GM19467 (cell line): ENCODE measurements around the gene ZNF695.
A peak's percentile ranks its signal among the peaks of the same experiment; 100 is the strongest.
"Not testable (repeated sequence)": the region's sequence is repeated elsewhere in the genome, so short reads cannot be mapped to it uniquely, and the experiment has no call there.

Experiments
- ATAC-seq: cut with Tn5 transposase; IDR thresholded peaks from one replicate; pipeline ENCODE4 v1.9.1; 2021; ENCODE audit warnings: mild to moderate bottlenecking, moderate library complexity; ENCODE audit not compliant: unreplicated experiment

The ZNF695 gene

DNA sequence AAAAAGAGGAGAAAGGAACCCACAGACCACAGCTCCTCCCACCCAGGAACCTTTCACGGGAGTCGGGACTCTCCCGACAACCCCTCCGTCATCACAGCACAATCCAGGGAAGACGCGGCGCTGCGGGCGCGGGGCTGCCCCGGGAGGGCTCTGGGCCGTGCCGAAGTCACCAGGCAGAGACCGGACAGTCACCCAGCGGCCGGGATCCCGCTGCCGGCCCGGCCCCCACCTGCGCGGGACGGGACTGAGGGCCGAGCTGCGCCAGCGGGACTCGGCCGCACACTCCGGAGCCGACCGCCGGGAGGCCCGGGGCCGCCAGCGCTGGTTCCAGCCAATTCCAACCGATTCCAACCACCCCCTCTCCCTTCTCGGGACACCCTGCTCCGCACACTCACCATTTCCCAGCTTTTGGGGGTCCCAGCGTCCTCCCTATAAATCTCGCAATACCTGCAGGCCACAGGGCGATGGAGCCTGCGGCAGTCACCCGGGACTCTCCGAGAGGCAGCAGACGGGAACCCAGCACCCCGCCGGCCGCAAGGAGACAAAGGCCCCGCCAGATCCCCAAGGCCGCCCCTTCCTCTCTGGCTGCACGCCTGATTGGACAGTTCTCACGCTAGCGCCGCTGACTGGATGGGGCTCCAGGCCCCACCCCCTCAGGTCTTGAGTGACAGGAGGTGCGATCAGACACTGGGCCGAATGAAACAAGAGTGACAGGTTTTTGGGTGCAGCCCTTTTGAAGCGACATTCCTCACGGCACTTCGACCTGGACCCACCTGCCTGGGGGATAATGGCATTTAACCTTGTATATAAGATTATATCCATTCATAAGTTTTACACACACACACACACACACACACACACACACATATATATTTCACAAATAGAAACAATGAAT, at the start of gene ZNF695:
ZNF695 (minus strand) TSS at position 547 of the 895 bp plus-strand sequence; CDS start at position 398, 149 bp downstream.
- ATAC-seq, result peak; percentile 99

DNA sequence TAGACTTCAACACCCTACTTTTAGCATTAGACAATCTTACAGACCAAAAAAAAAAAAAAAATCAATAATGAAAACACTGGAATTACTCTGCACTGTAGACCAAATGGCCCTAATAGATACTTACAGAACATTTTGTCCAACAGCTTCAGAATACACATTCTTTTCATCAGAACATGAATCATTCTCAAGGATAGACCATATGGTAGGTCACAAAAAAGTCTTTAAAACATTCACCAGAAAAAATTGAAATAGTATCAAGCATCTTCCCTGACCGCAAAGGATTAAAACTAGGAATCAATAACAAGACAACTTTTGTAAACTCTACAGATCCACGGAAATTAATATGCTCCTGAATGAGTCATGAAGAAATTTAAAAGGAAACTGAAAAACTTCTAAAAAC, 48.2 kb upstream of the ZNF695 start:
- ATAC-seq, result no peak

GRCh38 chr1:247054992-247055415, 47.1 kb upstream of the ZNF695 start:
- no peak for ATAC-seq

DNA sequence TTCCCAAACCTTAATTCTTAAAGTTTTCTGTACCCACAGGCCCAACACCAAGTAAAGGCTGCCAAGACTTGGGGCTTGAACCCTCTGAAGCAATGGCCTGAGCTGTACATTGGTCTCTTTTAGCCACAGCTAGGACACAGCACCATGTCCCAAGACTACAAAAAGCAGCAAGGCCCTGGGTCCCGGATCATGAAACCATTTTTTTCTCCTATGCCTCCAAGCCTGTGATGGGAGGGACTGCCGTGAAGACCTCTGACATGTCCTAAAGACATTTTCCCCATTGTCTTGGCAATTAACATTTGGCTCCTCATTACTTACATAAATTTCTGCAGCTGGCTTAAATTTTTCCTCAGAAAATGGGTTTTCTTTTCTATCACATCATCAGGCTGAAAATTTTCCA, 39.8 kb upstream of the ZNF695 start:
- no peak for ATAC-seq

- ATAC-seq, result no peak
These were observed 39.4 kb upstream of the ZNF695 start for GRCh38 chr1:247047260-247047659.

GRCh38 chr1:247043406-247043805, 35.5 kb upstream of the ZNF695 start:
- no peak for ATAC-seq

GRCh38 chr1:247037511-247038320, 29.9 kb upstream of the ZNF695 start:
- ATAC-seq, result no peak

DNA sequence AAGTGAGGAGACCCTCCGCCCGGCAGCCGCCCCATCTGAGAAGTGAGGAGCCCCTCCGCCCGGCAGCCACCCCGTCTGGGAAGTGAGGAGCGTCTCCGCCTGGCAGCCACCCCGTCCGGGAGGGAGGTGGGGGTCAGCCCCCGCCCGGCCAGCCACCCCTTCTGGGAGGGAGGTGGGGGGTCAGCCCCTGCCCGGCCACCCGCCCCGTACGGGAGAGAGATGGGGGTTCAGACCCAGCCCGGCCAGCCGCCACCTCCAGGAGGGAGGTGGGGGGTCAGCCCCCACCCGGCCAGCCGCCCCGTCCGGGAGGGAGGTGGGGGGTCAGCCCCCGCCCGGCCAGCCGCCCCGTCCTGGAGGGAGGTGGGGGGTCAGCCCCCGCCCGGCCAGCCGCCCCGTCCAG, 24.4 kb upstream of the ZNF695 start:
- ATAC-seq, result not testable (repeated sequence)

- ATAC-seq, result not testable (repeated sequence)
These were observed 16.8 kb upstream of the ZNF695 start for GRCh38 chr1:247024658-247025057.

DNA sequence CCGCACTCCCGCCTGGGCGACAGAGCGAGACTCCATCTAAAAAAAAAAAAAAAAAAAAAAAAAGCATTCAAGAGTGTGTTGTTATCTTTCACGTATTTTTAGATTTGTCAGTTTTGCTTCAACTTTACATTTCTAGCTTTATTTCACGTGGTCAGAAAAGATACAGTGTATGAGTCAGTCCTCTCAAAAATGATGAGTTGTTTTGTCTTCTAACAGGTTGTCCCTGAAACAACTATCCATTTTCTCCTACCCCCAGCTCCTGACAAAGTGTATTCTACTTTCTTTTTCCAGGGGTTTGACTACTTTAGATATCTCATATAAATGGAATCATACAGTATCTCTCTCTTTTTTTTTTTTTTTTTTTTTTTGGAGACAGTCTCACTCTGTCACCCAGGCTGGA, 5.5 kb upstream of the ZNF695 start:
- ATAC-seq, result no peak

DNA sequence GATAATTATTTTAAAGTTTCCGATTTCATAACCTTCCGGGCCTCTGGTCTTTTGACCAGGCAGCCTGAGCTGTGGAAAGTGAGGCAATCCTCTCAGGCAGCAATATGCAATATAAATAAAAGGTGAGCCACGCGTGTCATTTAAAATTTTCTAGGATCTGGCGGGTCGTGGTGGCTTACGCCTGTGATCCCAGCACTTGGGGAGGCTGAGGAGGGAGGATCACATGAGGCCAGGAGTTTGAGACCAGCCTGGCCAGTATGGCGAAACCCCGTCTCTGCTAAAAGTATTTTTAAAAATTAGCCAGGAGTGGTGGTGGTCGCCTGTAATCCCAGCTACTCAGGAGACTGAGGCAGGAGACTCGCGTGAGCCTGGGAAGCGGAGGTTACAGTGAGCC, 546 bp upstream of the ZNF695 start:
- no peak for ATAC-seq

DNA sequence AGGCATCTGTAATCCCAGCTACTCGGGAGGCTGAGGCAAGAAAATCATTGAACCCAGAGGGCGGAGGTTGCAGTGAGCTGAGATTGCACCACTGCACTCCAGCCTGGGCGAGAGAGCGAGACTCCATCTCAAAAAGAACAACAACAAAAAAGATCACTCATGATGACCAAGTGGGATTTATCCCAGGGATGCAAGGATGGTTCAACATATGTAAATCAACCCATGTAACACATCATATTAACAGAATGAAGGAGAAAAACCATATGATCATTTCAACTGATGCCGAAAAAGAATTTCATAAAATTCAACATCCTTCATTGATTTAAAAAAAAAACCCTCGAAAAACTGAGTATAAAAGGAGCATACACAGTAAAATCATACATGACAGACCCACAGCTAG, 3.8 kb downstream of the ZNF695 start:
- not testable (repeated sequence) for ATAC-seq

- ATAC-seq, result no peak
These were observed 18.0 kb downstream of the ZNF695 start for GRCh38 chr1:246989901-246990300.

- no peak for ATAC-seq
These were observed 19.5 kb downstream of the ZNF695 start for GRCh38 chr1:246988316-246988715.

GRCh38 chr1:246987083-246987690, 20.7 kb downstream of the ZNF695 start:
- no peak for ATAC-seq

- ATAC-seq, result no peak
These were observed 29.1 kb downstream of the ZNF695 start for GRCh38 chr1:246978785-246979184.

GRCh38 chr1:246978281-246978680, 29.6 kb downstream of the ZNF695 start:
- no peak for ATAC-seq

- no peak for ATAC-seq
These were observed 35.9 kb downstream of the ZNF695 start for GRCh38 chr1:246971969-246972368.

GRCh38 chr1:246971090-246971721, 36.7 kb downstream of the ZNF695 start:
- no peak for ATAC-seq

DNA sequence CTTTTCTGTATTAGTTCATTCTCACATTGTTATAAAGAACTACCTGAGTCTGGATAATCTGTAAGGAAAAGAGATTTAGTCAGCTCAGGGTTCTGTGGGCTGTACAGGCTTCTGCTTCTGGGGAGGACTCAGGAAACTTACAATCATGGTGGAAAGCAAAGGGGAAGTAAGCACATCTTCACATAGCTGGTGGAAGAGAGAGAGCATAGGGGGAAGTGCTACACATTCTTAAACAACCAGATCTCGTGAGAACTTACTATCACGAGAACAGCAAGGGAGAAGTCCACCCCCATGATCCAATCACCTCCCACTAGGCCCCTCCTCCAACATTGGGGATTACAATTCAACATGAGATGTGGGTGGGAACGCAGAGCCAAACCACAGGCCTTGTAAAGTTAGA, 38.2 kb downstream of the ZNF695 start:
- no peak for ATAC-seq

GRCh38 chr1:246966502-246966901, 41.4 kb downstream of the ZNF695 start:
- no peak for ATAC-seq
